K562 (cell line): Measurements from ENCODE around the gene ANKS1B. TPM values are rescaled to one million over a fixed set of nuclear protein-coding genes. Genes with fewer than 3 reads are reported as not detected.

Source experiments
- ATAC-seq: fragments of 200-7000 bp; cut with Tn5 transposase; 3 replicates; pipeline ENCODE4 v1.9.1; 2020; ENCODE audit warnings: moderate library complexity
- BruUV-seq: library from RNA; stranded (reverse); fragments of 400-500 nt; replicated peaks from 2 replicates; lab custom pipeline; 2021; lab: Mats Ljungman, UMichigan
- CTCF ChIA-PET: fragments of 300-600 bp; formaldehyde crosslinking; extraction: SDS; loops from one replicate; lab custom pipeline; 2021; ENCODE audit warnings: low intra/inter-chr PET ratio; lab: Yijun Ruan, JAX
- POLR2A ChIA-PET: fragments of 300-600, 350-650 bp; sonication (Branson Sonifier 250); formaldehyde crosslinking; extraction: SDS; loops from one replicate; lab custom pipeline; 2021; ENCODE audit warnings: antibody characterized with exemption, inconsistent platforms; lab: Yijun Ruan, JAX
- DNase-seq, 4 experiments: peaks; one replicate each; pipeline versions ENCODE4 v3.0.0 to v3.0.0-alpha.2; 2011 to 2018; ENCODE audit warnings: low spot score in 3 of 4, mixed read lengths in 3 of 4; ENCODE audit errors: extremely low read depth in 1 of 4
- FAIRE-seq: peaks from 2 replicates; lab custom pipeline; 2011; peaks lifted over from hg19 to GRCh38; lab: Jason Lieb, UNC
- H2AFZ ChIP-seq: 2 replicates; pipeline ENCODE4 v1.6.0; 2011; ENCODE audit warnings: low read depth, low read length, control low read depth, inconsistent platforms
- H3K27ac ChIP-seq: fragments of 200-600 bp; 3 replicates; pipeline ENCODE4 v1.8.0; 2011; ENCODE audit warnings: low read depth, mild to moderate bottlenecking, control low read depth, inconsistent platforms, low read length, moderate library complexity, mixed read lengths; ENCODE audit errors: extremely low read depth
- H3K27me3 ChIP-seq, 2 experiments: fragments of 300-600 bp in 1 of 2; 2 replicates in 1 of 2; 3 replicates in 1 of 2; pipeline versions ENCODE4 v1.6.0 to v1.8.0; 2011; ENCODE audit warnings: inconsistent platforms in 2 of 2, low read length in 2 of 2, mild to moderate bottlenecking in 1 of 2, mixed read lengths in 1 of 2, moderate library complexity in 1 of 2; ENCODE audit not compliant: control insufficient read depth in 2 of 2, insufficient read depth in 2 of 2
- H3K36me3 ChIP-seq: fragments of 300-600 bp; 3 replicates; pipeline ENCODE4 v1.8.0; 2011; ENCODE audit warnings: mild to moderate bottlenecking, low read length, inconsistent platforms; ENCODE audit not compliant: control insufficient read depth, insufficient read depth
- H3K4me1 ChIP-seq, 2 experiments: fragments of 200-600 bp in 1 of 2; replicated peaks in 1 of 2; 2 replicates in 1 of 2; 3 replicates in 1 of 2; pipeline versions ENCODE4 v1.5.1 to v1.8.0; 2011; ENCODE audit warnings: inconsistent platforms in 2 of 2, low read length in 2 of 2, mild to moderate bottlenecking in 1 of 2, mixed read lengths in 1 of 2, moderate library complexity in 1 of 2; ENCODE audit not compliant: control insufficient read depth in 2 of 2, insufficient read depth in 2 of 2
- H3K4me2 ChIP-seq: 2 replicates; pipeline ENCODE4 v1.6.1; 2011; ENCODE audit warnings: low read length, control low read depth, inconsistent platforms, mixed read lengths; ENCODE audit not compliant: insufficient read depth
- H3K4me3 ChIP-seq: fragments of 200-600 bp; sonication (generic), shearing (Covaris generic); 2 replicates; pipeline ENCODE4 v1.5.1; 2016; ENCODE audit warnings: control low read depth, inconsistent platforms
- H3K79me2 ChIP-seq: fragments of 200-600 bp; 3 replicates; pipeline ENCODE4 v1.8.0; 2011; ENCODE audit warnings: low read length, inconsistent platforms; ENCODE audit not compliant: control insufficient read depth, insufficient read depth
- H3K9ac ChIP-seq, 2 experiments: 2 replicates each; pipeline versions ENCODE4 v1.6.0 to v1.6.1; 2011; ENCODE audit warnings: low read depth in 2 of 2, low read length in 2 of 2, control low read depth in 1 of 2, inconsistent platforms in 1 of 2, mild to moderate bottlenecking in 1 of 2, mixed read lengths in 1 of 2; ENCODE audit not compliant: insufficient read depth in 1 of 2
- H3K9me1 ChIP-seq: one replicate; pipeline ENCODE4 v1.6.0; 2011; ENCODE audit warnings: inconsistent platforms, mild to moderate bottlenecking, low read length, moderate library complexity; ENCODE audit not compliant: control insufficient read depth, insufficient read depth
- H3K9me3 ChIP-seq: replicated peaks from 2 replicates; pipeline ENCODE4 v1.5.1; 2011; ENCODE audit warnings: low read depth, low read length, inconsistent platforms; ENCODE audit not compliant: control insufficient read depth, insufficient read depth
- H4K20me1 ChIP-seq: replicated peaks from 2 replicates; pipeline ENCODE4 v1.6.1; 2011; ENCODE audit warnings: low read length, inconsistent platforms, mixed read lengths; ENCODE audit not compliant: control insufficient read depth, insufficient read depth
- FOXK1 ChIP-seq: sonication (generic); formaldehyde crosslinking; IDR thresholded peaks from 2 replicates; pipeline ENCODE4 v1.8.0; 2022; ENCODE audit warnings: missing genetic modification reagents, mild to moderate bottlenecking, borderline replicate concordance
- KAT2B ChIP-seq: IDR thresholded peaks from one replicate; pipeline ENCODE4 v1.6.1; 2012; ENCODE audit warnings: low read depth, mild to moderate bottlenecking, control low read depth, inconsistent platforms, low read length, moderate library complexity
- SIN3A ChIP-seq, 2 experiments: fragments of 150-350 bp in 1 of 2; IDR thresholded peaks; 2 replicates each; pipeline ENCODE4 v1.6.1; 2011 to 2016; ENCODE audit warnings: borderline replicate concordance in 2 of 2, low read depth in 2 of 2, low read length in 2 of 2, mild to moderate bottlenecking in 2 of 2, moderate library complexity in 2 of 2; ENCODE audit not compliant: control insufficient read depth in 1 of 2
- SNRNP70 ChIP-seq: fragments of 200-400 bp; formaldehyde crosslinking; optimal IDR thresholded peaks from 2 replicates; pipeline ENCODE3; 2017; ENCODE audit warnings: low read depth, low read length
- ZBTB26 ChIP-seq: fragments of 450-650 bp; formaldehyde crosslinking; IDR thresholded peaks from 2 replicates; pipeline ENCODE4 v1.4.0; 2022; ENCODE audit warnings: missing genetic modification characterization
- ZNF449 ChIP-seq: fragments of 250-450 bp; sonication (Bioruptor Pico); IDR thresholded peaks from 2 replicates; pipeline ENCODE4 v1.8.0; 2022; ENCODE audit warnings: moderate library complexity, mild to moderate bottlenecking, inconsistent platforms
- ZNF699 ChIP-seq: fragments of 250-450 bp; sonication (Bioruptor Pico); IDR thresholded peaks from 2 replicates; pipeline ENCODE4 v1.8.0; 2021; ENCODE audit warnings: mild to moderate bottlenecking, moderate library complexity; ENCODE audit not compliant: insufficient replicate concordance
- WGBS: fragments of 100-300 bp; shearing (Covaris generic); methylation state at CpG from one replicate; pipeline ENCODE4 v1.1.6; 2016; ENCODE audit warnings: low coverage, mixed read lengths; ENCODE audit not compliant: insufficient coverage; ENCODE audit errors: missing lambda C conversion rate; 5-methylcytosine and 5-hydroxymethylcytosine counted together
- in situ Hi-C: fragments of 300-500 bp; cut with MboI; formaldehyde crosslinking; loops from 4 replicates; pipeline ENCODE4 v1.15.0; 2018; ENCODE audit warnings: inconsistent platforms, mixed read lengths
- intact Hi-C: fragments of 100-400 bp; cut with micrococcal nuclease; formaldehyde crosslinking; loops from 2 replicates; pipeline ENCODE4 v1.14.2; 2022
- polyA plus RNA-seq, 8 experiments: library from polyadenylated mRNA; depleted of rRNA in 4 of 8; stranded (reverse) in 5 of 8; unstranded in 3 of 8; fragments of >200 nt; fragmentation: Nextera tagmentation in 2 of 8; fragmentation: Illumina TruSeq in 1 of 8; extraction: Ambion mirVana in 2 of 8; extraction: Trizol in 1 of 8; gene quantifications; 2 replicates each; pipeline versions ENCODE4 v1.2.1 to v1.2.3, GENCODE V29; 2011 to 2014; ENCODE audit warnings: inconsistent platforms in 1 of 8, missing spikeins in 1 of 8
- total RNA-seq, 7 experiments: library from RNA; depleted of rRNA in 6 of 7; stranded (reverse); fragments of >200 nt in 6 of 7; fragmentation: Illumina TruSeq in 2 of 7; extraction: Trizol in 2 of 7; gene quantifications; 2 replicates each; pipeline versions ENCODE4 v1.2.1 to v1.2.3, GENCODE V29; 2011 to 2021; ENCODE audit warnings: low replicate concordance in 1 of 7
- TF ChIP-seq, protein P1 (sequence below): fragments of 250-450 bp; sonication (Bioruptor Pico); IDR thresholded peaks from 2 replicates; pipeline ENCODE4 v1.5.1; 2021; ENCODE audit warnings: mild to moderate bottlenecking
- TF ChIP-seq, protein P2 (sequence below): fragments of 250-450 bp; sonication (Bioruptor Pico); IDR thresholded peaks from 2 replicates; pipeline ENCODE4 v1.4.0; 2020

Gene ANKS1B
- total and polyA plus RNA-seq, 9 of the 15 experiments (the other 6 are each of a cell fraction or from before 2014, with no cell fraction given) = 0.04 to 0.47 (median 0.28) TPM; not detected in 4

GRCh38 chr12:99068993-99069747 lies 915.6 kb downstream of the ANKS1B start:
- Histone ChIP-seq H3K4me1 (no peaks in the 10 kb centered on the region), H3K27me3 (no peaks in the 10 kb centered on the region), H4K20me1 (no peaks in the 10 kb centered on the region), H3K4me2 (no peak overlapping the region), H3K9ac (no peak overlapping the region), H2AFZ (no peak overlapping the region), H3K9me3 (no peaks in the 10 kb centered on the region), H3K27ac (no peak overlapping the region), H3K79me2 (no peaks in the 10 kb centered on the region), H3K4me3 (no peak overlapping the region), H3K9me1 (no peaks in the 10 kb centered on the region), H3K36me3 (no peaks in the 10 kb centered on the region)
- intact Hi-C loops (no loop called here), in situ Hi-C loops (no loop called here)
- BruUV-seq = no TSS peak
- ChIA-PET CTCF (no interaction called here), POLR2A (interaction anchor here (0.6 kb wide), 1 partner anchor 20 kb away, joined by 3 read pairs; no protein-coding TSS in a partner anchor)
- ATAC-seq = no peak
- no peak for FAIRE-seq
- WGBS = 2% methylated on average over 5 of the region's 5 CpGs
- no peak for DNase-seq
- no peak for TF ChIP-seq SIN3A (IDR thresholded peaks at IDR 0.05; ENCODE audit: borderline replicate concordance in 2 of 2, control insufficient read depth in 1 of 2, low read depth in 2 of 2, low read length in 2 of 2)
- no peak for TF ChIP-seq FOXK1
- TF ChIP-seq, protein P1, sequence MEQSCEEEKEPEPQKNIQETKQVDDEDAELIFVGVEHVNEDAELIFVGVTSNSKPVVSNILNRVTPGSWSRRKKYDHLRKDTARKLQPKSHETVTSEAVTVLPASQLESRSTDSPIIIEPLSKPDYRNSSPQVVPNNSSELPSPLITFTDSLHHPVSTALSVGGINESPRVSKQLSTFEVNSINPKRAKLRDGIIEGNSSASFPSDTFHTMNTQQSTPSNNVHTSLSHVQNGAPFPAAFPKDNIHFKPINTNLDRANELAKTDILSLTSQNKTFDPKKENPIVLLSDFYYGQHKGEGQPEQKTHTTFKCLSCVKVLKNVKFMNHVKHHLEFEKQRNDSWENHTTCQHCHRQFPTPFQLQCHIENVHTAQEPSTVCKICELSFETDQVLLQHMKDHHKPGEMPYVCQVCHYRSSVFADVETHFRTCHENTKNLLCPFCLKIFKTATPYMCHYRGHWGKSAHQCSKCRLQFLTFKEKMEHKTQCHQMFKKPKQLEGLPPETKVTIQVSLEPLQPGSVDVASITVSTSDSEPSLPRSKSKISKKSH (CRISPR knock-in tag) = no peak
- no peak for TF ChIP-seq SNRNP70
- TF ChIP-seq, protein P2, sequence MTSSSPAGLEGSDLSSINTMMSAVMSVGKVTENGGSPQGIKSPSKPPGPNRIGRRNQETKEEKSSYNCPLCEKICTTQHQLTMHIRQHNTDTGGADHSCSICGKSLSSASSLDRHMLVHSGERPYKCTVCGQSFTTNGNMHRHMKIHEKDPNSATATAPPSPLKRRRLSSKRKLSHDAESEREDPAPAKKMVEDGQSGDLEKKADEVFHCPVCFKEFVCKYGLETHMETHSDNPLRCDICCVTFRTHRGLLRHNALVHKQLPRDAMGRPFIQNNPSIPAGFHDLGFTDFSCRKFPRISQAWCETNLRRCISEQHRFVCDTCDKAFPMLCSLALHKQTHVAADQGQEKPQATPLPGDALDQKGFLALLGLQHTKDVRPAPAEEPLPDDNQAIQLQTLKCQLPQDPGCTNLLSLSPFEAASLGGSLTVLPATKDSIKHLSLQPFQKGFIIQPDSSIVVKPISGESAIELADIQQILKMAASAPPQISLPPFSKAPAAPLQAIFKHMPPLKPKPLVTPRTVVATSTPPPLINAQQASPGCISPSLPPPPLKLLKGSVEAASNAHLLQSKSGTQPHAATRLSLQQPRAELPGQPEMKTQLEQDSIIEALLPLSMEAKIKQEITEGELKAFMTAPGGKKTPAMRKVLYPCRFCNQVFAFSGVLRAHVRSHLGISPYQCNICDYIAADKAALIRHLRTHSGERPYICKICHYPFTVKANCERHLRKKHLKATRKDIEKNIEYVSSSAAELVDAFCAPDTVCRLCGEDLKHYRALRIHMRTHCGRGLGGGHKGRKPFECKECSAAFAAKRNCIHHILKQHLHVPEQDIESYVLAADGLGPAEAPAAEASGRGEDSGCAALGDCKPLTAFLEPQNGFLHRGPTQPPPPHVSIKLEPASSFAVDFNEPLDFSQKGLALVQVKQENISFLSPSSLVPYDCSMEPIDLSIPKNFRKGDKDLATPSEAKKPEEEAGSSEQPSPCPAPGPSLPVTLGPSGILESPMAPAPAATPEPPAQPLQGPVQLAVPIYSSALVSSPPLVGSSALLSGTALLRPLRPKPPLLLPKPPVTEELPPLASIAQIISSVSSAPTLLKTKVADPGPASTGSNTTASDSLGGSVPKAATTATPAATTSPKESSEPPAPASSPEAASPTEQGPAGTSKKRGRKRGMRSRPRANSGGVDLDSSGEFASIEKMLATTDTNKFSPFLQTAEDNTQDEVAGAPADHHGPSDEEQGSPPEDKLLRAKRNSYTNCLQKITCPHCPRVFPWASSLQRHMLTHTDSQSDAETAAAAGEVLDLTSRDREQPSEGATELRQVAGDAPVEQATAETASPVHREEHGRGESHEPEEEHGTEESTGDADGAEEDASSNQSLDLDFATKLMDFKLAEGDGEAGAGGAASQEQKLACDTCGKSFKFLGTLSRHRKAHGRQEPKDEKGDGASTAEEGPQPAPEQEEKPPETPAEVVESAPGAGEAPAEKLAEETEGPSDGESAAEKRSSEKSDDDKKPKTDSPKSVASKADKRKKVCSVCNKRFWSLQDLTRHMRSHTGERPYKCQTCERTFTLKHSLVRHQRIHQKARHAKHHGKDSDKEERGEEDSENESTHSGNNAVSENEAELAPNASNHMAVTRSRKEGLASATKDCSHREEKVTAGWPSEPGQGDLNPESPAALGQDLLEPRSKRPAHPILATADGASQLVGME (CRISPR knock-in tag) = no peak
- no peak for TF ChIP-seq KAT2B
- TF ChIP-seq ZNF449 (CRISPR knock-in tag) = no peak
- TF ChIP-seq ZNF699 (CRISPR knock-in tag) = no peak
- TF ChIP-seq ZBTB26 (CRISPR knock-in tag) = no peak
